ENCODE results near the gene SOX2. TPM values are rescaled to one million over a fixed set of nuclear protein-coding genes. Genes with fewer than 3 reads are reported as not detected.

The SOX2 gene
- under 1 TPM; 0.22 to 0.64 (median 0.47) TPM for polyA plus RNA-seq (ENCODE audit: insufficient read length in 4 of 4)

- peak in 3 of 4 donors; percentile 67 to 74 (median 69) for DNase-seq (ENCODE audit: low read depth in 4 of 4, low spot score in 3 of 4)
Observed at GRCh38 chr3:181711325-181712135, at the start of gene SOX2. SOX2 (plus strand) TSS chr3:181711925; CDS start chr3:181712361, 436 bp downstream.

GRCh38 chr3:181683563-181683962 lies 28.2 kb upstream of the SOX2 start:
- DNase-seq (ENCODE audit: low read depth in 4 of 4, low spot score in 3 of 4): no peak

GRCh38 chr3:181687190-181687589 lies 24.5 kb upstream of the SOX2 start:
- no peak for DNase-seq (ENCODE audit: low read depth in 4 of 4, low spot score in 3 of 4)

GRCh38 chr3:181687731-181688130 lies 24.0 kb upstream of the SOX2 start:
- DNase-seq (ENCODE audit: low read depth in 4 of 4, low spot score in 3 of 4): no peak

GRCh38 chr3:181689546-181689945 lies 22.2 kb upstream of the SOX2 start:
- no peak for DNase-seq (ENCODE audit: low read depth in 4 of 4, low spot score in 3 of 4)

- DNase-seq (ENCODE audit: low read depth in 4 of 4, low spot score in 3 of 4): no peak
Observed at GRCh38 chr3:181690769-181691168, 21.0 kb upstream of the SOX2 start.

- no peak for DNase-seq (ENCODE audit: low read depth in 4 of 4, low spot score in 3 of 4)
Observed at GRCh38 chr3:181691901-181692300, 19.8 kb upstream of the SOX2 start.

- DNase-seq (ENCODE audit: low read depth in 4 of 4, low spot score in 3 of 4): no peak
Observed at GRCh38 chr3:181692311-181693145, 19.2 kb upstream of the SOX2 start.

- no peak for DNase-seq (ENCODE audit: low read depth in 4 of 4, low spot score in 3 of 4)
Observed at GRCh38 chr3:181693280-181693679, 18.4 kb upstream of the SOX2 start.

- no peak for DNase-seq (ENCODE audit: low read depth in 4 of 4, low spot score in 3 of 4)
Observed at GRCh38 chr3:181694805-181695660, 16.7 kb upstream of the SOX2 start.

GRCh38 chr3:181695661-181696491 lies 15.8 kb upstream of the SOX2 start:
- DNase-seq (ENCODE audit: low read depth in 4 of 4, low spot score in 3 of 4): no peak

GRCh38 chr3:181696626-181697230 lies 15.0 kb upstream of the SOX2 start:
- DNase-seq (ENCODE audit: low read depth in 4 of 4, low spot score in 3 of 4): no peak

GRCh38 chr3:181698263-181698954 lies 13.3 kb upstream of the SOX2 start:
- no peak for DNase-seq (ENCODE audit: low read depth in 4 of 4, low spot score in 3 of 4)

GRCh38 chr3:181699171-181699903 lies 12.4 kb upstream of the SOX2 start:
- DNase-seq (ENCODE audit: low read depth in 4 of 4, low spot score in 3 of 4): no peak

- peak; percentile 64 to 79 (median 74) for DNase-seq (ENCODE audit: low read depth in 4 of 4, low spot score in 3 of 4)
Observed at GRCh38 chr3:181700168-181701087, 11.3 kb upstream of the SOX2 start.

- DNase-seq (ENCODE audit: low read depth in 4 of 4, low spot score in 3 of 4): no peak
Observed at GRCh38 chr3:181701096-181701495, 10.6 kb upstream of the SOX2 start.
